ENCODE data around the gene ETV6.

Gene ETV6

DNA sequence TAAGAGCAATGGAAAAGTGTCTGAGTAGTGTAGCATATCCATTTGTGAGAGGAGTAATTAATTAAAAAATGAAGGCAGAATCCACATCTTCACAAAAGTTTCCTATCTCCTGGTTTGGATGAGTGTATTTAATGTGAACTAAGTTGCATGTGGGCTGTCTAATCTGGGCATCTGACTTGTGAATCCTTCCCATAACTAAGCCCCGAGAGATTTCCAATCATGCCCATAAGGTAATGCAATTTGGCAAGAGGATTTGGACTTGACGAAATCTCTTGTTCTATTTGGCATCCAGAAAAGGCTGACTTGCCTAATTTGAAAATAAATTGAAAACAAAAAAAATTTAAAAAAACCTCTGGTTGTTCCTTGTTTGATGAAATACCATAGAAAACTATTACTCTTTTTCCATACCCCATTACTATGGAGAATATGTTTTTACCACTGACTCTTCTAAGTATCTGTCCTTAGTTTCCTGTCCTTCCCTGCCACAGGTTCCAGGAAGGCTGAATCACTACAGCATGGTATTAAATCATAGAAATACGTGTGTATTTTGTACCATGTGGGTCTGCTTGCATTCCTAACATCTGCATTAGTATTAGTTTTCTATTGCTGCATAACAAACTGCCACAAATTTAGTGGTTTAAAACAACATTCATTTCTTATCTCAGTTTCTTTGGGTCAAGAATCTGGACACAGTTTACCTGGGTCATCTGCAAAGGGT lies 48.4 kb downstream of the ETV6 start:
- DNase-seq = no peak

DNA sequence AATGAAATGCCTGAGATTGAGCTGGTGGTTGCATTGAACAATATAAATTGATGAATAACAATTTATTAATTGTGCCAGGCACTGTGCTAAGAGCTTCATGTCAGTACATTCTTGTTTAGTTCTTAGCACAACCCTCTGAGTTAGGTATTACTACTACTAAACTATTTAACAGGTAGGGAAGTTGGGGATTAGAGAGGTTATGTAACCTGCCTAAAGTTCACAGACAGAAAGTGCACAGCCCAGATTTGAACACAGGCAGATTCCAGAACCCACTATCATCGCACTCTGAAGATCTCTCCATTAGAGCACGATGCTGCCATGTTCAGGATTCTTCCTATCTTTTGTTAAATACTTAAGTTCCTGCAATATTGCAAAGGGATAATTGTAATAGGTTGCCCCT lies 49.3 kb downstream of the ETV6 start:
- no peak for DNase-seq

DNA sequence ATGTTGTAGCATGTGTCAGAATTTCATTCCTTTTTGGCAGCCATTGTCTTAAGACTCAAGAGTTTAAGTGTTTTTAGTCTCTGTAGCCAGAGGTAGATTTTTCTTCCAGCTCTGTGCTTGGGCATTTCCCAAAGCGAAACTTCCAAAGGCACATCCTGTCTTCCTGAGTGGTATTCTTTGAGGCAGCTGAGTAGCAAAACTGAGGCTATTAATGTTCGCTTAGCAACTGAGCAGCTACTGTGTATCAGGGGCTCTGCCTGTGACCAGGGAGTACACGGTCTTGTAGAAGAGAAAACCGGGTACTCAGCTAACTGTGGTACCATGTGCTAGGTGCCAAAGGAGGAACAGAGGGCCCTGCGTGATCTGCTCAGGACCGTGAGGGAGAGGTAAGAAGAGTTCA lies 52.0 kb downstream of the ETV6 start:
- no peak for DNase-seq

DNA sequence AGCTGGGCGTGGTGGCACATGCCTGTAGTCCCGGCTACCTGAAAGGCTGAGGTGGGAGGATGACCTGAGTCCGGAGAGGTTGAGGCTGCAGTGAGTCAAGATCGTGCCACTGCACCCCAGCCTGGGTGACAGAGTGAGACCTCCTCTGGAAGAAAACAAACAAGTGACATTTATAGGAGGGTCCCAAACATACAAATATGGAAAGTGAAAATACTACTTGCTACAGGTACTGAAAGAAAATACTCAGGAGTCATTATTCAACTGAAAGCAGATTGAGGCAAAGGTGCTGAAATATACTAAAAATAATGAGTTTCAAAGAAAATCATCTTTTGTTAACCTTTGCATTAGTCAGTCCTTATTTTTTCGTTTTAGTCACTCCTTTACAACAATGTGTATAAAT lies 53.5 kb downstream of the ETV6 start:
- no peak for DNase-seq

DNA sequence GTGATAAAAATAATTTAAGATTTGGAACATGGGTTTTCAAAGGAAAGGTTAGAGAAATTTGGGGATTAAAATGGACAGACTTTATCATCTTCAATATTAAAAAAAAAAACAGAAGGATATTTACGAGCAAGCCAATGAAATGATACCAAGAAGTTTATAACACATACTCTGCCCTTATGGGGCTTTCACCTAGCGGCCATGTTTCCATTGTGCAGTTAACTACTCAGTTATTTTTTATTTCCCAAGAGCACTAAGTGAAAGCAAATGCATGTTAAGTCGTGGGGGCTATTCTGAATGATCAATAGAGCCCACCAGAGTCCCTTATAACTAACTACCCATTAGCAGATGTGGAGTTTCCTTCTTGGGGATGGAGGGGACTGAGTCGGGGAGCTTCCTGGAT lies 53.9 kb downstream of the ETV6 start:
- no peak for DNase-seq

DNA sequence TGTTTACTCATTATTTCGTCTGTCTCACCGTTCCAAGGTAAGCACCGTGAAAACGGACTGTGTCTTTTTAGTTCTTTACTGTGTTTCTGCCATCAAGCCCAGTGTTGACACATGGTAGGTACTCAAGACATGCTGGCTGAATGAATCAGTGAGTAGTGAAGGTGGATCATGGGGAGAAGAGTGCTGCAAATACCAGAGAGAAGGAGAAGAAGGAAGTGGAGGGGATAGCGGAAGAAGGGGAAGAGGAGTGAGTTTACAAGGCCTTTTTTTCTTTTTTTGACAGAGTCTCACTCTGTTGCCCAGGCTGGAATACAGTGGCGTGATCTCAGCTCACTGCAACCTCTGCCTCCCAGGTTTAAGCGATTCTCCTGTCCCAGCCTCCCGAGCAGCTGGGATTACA lies 54.6 kb downstream of the ETV6 start:
- no peak for DNase-seq

DNA sequence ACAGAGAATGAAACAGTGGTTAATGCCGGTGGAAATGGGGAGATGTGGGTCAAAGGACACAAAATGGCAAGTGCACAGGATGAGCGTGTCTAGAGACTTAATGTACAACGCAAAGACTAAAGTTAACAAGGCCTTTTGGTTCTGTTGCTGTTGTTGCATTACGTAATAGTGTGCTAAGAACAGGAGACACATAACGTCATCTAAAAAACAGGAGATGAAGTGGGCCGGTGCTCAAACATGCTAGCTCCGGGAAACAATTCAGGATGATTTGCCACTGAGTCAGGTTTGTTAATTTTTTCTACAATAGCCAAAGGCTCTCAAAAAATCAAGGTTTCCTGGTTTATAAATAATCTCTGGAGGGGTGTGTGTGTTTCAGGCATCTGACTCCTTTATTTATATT lies 55.5 kb downstream of the ETV6 start:
- no peak for DNase-seq

DNA sequence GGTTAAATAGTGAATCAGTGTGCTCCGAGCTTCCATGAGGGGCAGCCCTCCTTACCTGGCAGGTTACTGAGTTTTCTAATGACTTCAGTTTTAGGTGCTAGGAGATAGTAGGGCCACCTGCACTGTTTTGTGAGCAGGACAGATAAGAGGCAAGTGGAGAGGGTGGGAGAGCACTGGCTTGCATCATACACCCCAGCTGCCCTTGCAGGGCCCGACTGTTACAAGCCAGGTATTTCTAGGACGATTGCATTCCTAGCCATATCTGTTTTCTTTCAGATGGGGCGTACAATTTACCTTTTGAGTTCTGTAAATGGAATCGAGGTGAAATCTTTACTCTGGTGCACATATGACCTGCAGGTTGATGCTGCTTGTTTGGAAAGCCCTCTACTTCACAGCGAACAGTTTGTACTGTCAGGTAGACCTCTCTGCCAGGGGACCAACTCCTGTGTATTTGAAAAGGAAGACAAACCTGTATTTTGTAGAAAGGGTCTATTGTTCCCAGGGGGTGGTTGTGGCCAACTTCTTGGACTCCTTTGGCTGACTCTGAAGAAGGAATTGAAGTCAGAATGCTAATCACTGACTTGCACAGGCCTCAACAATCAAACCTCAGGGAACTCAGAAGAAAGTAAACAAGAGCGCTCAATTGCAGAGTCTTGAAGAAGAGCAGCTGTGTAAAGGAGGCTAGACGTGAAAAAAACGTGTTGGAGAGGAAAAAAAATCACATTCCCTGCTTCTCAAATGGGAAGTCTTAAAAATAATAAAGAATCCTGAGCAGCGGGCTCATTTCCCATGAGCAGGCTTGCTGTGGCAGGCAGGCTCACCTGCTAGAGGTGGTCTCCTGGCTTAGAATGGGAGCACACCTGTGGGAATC lies 57.3 kb downstream of the ETV6 start:
- no peak for DNase-seq

DNA sequence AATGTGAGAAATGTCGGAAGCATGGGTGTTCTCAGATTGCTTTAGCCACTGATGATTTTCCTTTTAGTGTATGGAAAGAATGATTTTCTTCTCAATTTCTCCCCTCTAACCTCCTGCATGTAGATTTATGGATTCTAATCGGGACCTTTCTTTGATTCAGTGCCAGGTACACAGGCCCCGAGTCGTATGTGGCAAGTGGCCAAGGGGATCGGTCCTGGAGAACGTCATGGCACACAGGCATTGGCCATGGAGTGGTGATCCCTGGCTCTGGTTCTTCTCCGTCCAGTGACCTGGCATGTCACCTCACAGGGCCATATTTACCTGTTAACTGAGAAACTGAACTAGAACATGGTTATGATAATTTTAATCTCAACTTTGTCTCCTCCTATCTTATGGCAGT lies 58.1 kb downstream of the ETV6 start:
- DNase-seq = no peak

DNA sequence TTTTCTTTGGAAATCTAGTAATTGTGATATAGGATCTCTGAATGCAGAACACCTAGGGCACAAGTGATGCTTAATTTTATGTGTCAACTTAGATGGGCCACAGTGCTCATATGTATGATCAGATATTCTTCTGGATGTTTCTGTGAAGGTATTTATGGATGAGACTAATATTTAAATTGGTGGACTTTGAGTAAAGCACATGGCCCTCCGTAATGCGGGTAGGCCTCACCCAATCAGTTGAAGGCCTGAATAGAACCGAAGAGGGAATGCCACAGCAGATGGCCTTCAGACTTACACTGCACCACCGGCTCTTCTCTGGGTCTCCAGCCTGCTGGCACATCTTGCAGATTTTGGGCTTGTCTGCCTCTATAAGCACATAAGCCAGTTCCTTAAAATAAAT lies 60.0 kb downstream of the ETV6 start:
- DNase-seq = no peak

DNA sequence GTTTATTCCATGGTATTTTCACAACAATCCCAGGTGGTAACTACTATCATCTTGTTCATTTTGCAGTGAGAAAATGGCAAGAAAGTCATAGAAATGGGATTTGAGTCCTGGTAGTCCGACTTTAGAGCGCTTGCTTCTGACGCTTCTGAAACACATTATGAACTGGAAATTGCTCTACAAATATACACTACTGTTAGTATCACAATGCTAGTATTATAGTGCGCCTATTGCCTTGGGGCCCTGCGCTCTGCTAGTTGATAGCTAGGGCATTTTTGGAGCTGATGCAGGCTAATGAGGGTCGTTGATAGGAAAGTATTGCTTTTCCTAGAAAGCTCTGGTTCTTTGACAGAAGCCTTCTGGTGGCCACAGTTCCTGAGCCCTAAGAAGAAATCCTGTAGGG lies 61.0 kb downstream of the ETV6 start:
- DNase-seq = no peak

DNA sequence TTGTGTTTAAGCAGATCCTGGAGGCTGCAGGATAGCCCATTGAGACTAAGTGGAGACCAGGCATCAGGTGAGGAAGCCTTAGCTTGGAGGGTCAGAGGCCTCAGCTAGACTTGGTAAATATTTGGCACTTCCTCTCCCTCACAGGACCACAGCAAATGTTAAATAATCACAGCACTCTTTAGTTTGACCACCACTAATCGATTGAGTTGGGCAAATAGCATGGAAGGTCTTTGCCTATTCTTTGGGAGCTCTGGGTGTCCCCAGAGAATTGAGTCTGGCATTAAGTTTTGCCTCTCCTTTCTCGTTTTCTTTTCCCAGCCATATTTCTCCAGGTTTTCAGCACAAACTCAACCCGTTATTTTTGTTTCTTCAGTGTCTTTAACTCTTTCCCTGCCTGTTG lies 61.4 kb downstream of the ETV6 start:
- no peak for DNase-seq

DNA sequence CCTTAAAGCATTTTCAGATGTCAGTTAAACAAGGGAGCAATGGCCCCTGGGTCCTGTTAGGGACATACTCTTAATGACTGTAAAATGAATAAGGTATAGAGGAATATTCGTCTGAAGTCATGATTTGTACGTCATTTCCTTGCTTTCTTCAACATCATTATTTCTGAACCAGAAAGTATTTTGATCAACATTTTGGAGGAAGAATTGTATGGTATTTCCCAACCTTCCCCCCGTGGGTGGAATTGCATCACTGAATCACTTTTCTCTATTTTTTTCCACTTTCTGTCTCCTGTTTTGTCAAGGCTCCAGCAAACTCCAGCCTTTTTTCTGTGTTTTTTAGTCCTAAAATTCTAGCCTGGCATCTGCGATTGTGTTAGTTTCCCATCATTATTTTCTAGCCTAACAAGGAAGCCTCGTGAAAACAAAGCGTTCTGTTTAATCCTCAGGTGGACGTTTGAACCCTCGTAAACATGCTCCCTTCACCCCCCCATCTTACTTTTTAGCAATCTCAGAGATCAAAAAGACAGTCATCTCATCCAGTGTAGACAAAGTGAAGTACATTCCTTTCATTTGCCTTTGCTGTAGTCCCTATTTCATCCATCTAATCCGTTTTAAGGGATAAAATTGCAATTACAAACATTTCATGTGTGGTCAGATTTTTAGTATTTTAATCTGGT lies 62.3 kb downstream of the ETV6 start:
- no peak for DNase-seq

DNA sequence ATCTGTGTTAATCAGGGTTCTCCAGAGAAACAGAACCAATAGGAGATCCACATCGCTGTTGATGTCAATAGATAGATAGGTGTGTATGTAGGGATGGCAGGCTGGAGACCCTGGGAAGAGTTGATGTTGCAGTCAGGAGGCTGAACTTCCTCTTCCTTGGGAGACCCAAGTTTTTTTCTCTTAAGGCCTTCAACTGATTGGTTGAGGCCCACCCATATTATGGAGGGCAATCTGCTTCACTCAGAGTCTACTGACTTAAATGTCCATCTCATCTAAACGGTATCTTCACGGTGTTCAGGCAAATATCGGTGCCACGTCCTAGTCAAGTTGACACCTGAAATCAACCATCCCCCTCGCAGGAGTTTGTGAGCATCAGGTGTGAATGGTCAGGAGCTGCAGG lies 63.0 kb downstream of the ETV6 start:
- DNase-seq = no peak

DNA sequence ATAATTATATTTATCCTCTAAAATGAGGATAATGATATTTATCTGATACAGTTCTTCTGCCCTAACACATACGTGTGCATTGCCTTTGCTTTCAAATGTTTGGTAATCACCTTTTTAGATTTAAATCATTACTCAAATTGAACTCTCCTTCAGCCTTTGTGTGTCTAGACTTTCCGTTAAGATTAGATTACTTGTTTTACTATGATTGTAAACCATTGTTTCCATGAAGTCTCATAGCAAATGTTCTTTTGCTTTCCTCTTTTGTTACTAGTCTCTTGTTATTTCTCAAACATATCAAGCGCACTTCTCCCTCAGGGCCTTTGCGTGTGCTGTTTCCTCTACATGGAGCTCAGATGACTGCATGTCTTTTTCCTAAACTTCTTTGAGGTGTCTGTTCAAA lies 63.7 kb downstream of the ETV6 start:
- DNase-seq = no peak

DNA sequence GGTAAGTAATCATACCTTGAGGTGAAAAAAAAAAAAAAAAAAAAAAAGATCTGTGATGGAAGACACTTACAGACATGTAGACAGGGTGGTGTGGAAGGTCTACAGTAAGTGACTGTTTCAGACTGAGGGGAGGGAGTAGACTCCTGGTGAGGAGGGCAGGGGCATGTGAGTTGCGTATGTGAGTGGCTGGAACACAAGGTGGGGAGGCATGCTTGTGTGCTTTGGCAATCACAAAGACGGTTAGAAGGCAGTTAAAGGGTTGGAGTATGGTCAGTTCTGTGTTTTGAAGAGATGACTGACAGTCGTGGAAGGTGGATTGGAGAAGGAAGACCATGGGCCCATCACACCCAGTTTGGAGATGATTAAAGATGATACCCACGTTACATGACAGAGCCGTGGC lies 65.2 kb downstream of the ETV6 start:
- DNase-seq = no peak

DNA sequence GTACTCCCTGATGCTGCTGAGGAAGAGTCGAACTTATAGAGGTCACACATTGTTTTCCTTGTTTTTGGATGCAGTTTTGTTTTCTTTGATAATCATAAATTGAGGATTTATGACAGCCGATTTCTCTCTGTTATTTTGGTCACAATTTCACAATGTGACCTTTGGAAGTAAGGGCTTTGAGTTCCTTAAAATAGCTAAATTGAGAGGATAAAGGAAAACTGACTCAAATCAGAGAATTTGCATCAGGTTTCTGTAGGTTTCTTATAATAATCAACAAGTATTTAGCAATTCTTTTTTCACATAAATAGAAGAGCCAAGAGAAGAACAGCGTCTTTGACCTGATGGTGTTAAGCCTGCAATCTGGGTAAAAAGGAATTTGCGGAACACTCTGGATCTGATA lies 66.1 kb downstream of the ETV6 start:
- no peak for DNase-seq

DNA sequence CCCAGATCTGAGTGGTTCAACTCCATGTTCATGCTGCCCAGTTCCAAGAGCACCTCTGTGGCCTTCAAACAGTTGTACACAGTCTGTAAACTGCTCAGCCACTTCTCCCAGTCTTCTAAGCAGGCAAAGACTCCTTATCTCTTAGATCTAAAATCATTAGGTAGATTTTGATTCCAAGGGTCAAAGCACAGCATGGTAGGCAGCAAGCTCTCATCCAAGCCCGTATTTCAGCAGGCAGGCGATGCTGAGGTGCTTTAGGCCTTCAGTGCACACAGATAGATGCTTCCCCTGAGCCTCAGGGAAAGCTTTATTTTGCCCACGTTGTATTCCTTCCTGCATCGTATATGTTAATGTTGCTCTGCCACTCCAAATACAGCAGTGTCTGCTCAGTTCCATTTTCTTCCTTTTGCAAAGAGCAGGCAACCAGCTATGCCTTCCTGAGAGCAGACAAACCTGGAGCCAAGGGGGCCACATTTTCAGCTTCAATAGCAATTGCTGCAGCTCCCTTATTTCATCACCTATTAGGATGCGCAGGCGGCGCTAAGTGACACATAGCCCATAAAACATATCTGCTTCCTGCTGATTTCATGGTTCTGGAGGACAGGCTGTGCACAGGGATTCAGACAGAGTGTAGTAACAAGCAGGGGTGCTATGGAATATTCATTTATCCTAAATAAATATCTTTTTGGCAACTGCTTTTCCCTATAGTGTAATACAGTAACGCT lies 67.5 kb downstream of the ETV6 start:
- DNase-seq = no peak

DNA sequence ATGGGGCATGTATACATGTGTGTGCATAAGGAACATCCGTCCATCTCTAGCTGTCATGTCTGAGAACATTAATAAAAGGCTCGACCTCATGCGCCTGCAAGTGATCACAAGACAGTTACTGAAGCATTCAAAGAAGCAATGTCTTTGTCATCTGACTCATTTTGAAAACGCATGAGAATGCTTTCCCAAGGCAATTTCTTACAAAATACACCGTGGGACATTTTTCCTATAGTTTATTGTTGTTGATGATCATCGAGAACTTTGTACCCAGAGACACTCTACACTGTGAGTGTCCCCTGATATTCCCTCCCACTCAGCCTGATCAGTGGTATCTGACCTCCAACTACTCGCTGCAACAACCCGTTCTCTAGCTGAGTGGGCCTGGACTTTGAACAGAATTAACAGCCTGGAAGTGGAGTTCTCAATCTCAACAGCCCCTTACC lies 68.1 kb downstream of the ETV6 start:
- no peak for DNase-seq

DNA sequence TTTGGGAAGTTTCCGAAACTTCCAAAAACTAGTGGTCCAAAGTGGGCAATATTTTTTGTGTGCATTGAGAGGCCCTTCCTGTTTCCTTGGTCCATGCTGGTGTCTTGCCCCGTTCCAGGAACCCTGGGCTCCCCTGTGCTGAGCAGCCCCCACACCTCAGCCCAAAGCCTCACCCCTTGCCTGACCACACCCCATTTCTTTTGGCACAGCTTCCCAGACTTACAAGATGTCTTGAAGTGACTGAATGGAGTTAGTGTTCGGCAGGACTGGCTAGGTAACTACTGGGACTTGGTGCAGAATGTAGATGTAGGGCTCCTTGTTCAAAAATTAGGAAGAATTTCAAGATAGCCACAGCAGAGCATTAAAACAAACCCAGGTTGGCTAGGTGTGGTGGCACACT lies 68.6 kb downstream of the ETV6 start:
- no peak for DNase-seq

DNA sequence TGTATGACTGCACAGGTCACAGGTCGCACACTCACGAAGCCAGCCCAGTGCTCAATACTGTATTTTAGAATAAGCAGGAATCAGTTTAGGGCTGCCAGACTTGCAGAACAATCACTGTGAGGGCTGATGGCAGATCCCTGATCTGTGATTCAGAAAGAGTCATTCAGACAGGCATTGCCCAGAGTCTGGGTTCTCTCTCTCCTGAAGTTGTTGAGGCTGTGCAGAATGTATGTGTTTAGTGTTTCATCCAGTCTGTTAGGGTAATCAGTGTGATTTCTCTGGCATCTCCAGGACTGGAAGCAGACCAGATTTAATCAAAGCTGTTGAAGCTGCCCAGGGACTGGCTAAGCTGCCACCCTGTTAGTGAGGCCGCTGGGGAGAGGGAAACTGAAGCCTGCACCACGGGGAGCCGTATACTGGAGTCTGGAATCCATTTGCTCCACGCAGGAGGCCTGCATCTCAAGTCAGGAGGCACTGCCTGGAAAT lies 69.3 kb downstream of the ETV6 start:
- DNase-seq = no peak

DNA sequence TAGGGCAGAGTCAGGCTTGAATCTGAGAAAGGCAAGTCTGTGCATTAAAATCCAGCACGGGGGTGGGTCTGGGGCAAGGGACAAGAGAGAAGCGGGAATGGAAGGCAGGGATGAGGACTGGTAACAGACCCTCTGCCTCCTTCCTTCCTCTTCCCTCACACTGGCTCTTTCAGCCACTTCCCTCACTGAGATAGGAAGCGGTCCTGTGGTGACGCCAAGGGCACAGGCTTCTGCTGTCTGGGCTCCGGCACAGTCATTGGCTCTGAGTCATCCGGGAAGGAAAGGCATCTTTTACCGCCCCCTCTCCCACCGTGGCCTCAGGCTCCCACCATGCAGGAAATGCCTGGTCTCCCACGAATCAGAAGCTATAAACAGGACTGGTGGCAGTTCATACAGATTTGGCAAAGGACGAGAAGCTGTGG lies 70.2 kb downstream of the ETV6 start:
- no peak for DNase-seq

DNA sequence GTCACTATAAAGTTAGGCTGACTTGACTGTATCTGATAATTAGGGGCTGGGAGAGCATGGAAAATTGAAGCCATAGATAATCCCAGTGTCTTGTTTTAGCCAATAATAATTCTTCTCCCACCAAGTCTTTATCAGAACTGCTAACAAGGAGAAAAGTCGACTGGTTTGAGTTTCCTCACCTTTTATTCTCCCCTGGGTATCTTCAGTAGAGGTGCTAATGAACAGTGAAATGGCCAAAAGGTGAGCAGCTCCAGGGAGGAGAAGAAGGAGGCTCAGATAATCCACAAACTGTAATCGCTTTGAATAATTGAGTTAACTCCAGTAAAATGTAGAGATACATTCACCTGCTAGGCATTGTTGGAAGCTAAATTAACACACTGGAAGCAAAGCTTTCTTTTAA lies 72.6 kb downstream of the ETV6 start:
- DNase-seq = no peak
